ENCODE results near the gene FAM227B. TPM values are rescaled to one million over a fixed set of nuclear protein-coding genes. Genes with fewer than 3 reads are reported as not detected.
A peak's percentile ranks its signal among the peaks of the same experiment; 100 is the strongest.

Gene FAM227B
- total RNA-seq, 1 donor from 2014 or later: 8.0 TPM

GRCh38 chr15:49650676-49651075, 30.1 kb upstream of the FAM227B start:
- Mint-ChIP-seq H3K4me1 (peaks cover 12% of the 10 kb centered on the region), H3K9me3 (peaks cover 47% of the 10 kb centered on the region), H3K36me3 (peaks cover 13% of the 10 kb centered on the region), H3K4me3 (no peak overlapping the region), H3K27ac (no peak overlapping the region), H3K27me3 (ENCODE audit: low read depth) (no peaks in the 10 kb centered on the region)
- no peak for TF ChIP-seq CTCF (IDR thresholded peaks at IDR 0.05; ENCODE audit: unreplicated experiment)
- DNase-seq (ENCODE audit: low spot score in 2 of 2, unreplicated experiment in 2 of 2): no peak

- Mint-ChIP-seq H3K4me3 (no peak overlapping the region), H3K9me3 (peaks cover 40% of the 10 kb centered on the region), H3K36me3 (peaks cover 13% of the 10 kb centered on the region), H3K4me1 (peaks cover 19% of the 10 kb centered on the region), H3K27ac (no peak overlapping the region), H3K27me3 (ENCODE audit: low read depth) (no peaks in the 10 kb centered on the region)
- TF ChIP-seq CTCF (IDR thresholded peaks at IDR 0.05; ENCODE audit: unreplicated experiment): no peak
- no peak for DNase-seq (ENCODE audit: low spot score in 2 of 2, unreplicated experiment in 2 of 2)
Observed at GRCh38 chr15:49649987-49650386, 29.4 kb upstream of the FAM227B start.

GRCh38 chr15:49646891-49647290, 26.3 kb upstream of the FAM227B start:
- no peak for TF ChIP-seq CTCF (IDR thresholded peaks at IDR 0.05; ENCODE audit: unreplicated experiment)
- Mint-ChIP-seq H3K9me3 (peaks cover 16% of the 10 kb centered on the region), H3K27ac (peak overlapping the region; percentile 72), H3K27me3 (ENCODE audit: low read depth) (no peaks in the 10 kb centered on the region), H3K4me1 (peaks cover 31% of the 10 kb centered on the region), H3K36me3 (peaks cover 13% of the 10 kb centered on the region), H3K4me3 (no peak overlapping the region)
- DNase-seq (ENCODE audit: low spot score in 2 of 2, unreplicated experiment in 2 of 2): no peak

GRCh38 chr15:49645941-49646340, 25.3 kb upstream of the FAM227B start:
- Mint-ChIP-seq H3K27me3 (ENCODE audit: low read depth) (no peaks in the 10 kb centered on the region), H3K4me3 (no peak overlapping the region), H3K4me1 (peaks cover 31% of the 10 kb centered on the region), H3K9me3 (peaks cover 12% of the 10 kb centered on the region), H3K36me3 (peaks cover 17% of the 10 kb centered on the region), H3K27ac (peak overlapping the region; percentile 72)
- no peak for TF ChIP-seq CTCF (IDR thresholded peaks at IDR 0.05; ENCODE audit: unreplicated experiment)
- peak in 1 of 2 experiments; percentile 39 for DNase-seq (ENCODE audit: low spot score in 2 of 2, unreplicated experiment in 2 of 2)

- no peak overlapping the region for H3K4me3 Mint-ChIP-seq
- TF ChIP-seq CTCF (IDR thresholded peaks at IDR 0.05; ENCODE audit: unreplicated experiment): no peak
- peak overlapping the region; percentile 36 for H3K27ac Mint-ChIP-seq
- peaks cover 19% of the 10 kb centered on the region for H3K36me3 Mint-ChIP-seq
- H3K27me3 Mint-ChIP-seq (ENCODE audit: low read depth): no peaks in the 10 kb centered on the region
- peaks cover 12% of the 10 kb centered on the region for H3K9me3 Mint-ChIP-seq
- DNase-seq (ENCODE audit: low spot score in 2 of 2, unreplicated experiment in 2 of 2): no peak
- peaks cover 31% of the 10 kb centered on the region for H3K4me1 Mint-ChIP-seq
Observed at GRCh38 chr15:49645277-49645676, 24.7 kb upstream of the FAM227B start.

- no peak for DNase-seq (ENCODE audit: low spot score in 2 of 2, unreplicated experiment in 2 of 2)
- H3K4me1 Mint-ChIP-seq: peaks cover 31% of the 10 kb centered on the region
- TF ChIP-seq CTCF (IDR thresholded peaks at IDR 0.05; ENCODE audit: unreplicated experiment): no peak
- H3K27me3 Mint-ChIP-seq (ENCODE audit: low read depth): no peaks in the 10 kb centered on the region
- peak overlapping the region; percentile 36 for H3K27ac Mint-ChIP-seq
- H3K36me3 Mint-ChIP-seq: peaks cover 19% of the 10 kb centered on the region
- H3K4me3 Mint-ChIP-seq: no peak overlapping the region
- H3K9me3 Mint-ChIP-seq: peaks cover 12% of the 10 kb centered on the region
Observed at GRCh38 chr15:49644364-49644794, 23.8 kb upstream of the FAM227B start.
